ENCODE results near the gene CREG1.
A peak's percentile ranks its signal among the peaks of the same experiment; 100 is the strongest.

CREG1 gene

GRCh38 chr1:167532964-167533824 lies 20.4 kb downstream of the CREG1 start:
- FAIRE-seq, result no peak
- DNase-seq (ENCODE audit: insufficient read length, low spot score), result no peak

- DNase-seq (ENCODE audit: insufficient read length, low spot score) (no peak), FAIRE-seq (no peak)
These were observed 21.2 kb downstream of the CREG1 start for GRCh38 chr1:167532375-167532774.

DNA sequence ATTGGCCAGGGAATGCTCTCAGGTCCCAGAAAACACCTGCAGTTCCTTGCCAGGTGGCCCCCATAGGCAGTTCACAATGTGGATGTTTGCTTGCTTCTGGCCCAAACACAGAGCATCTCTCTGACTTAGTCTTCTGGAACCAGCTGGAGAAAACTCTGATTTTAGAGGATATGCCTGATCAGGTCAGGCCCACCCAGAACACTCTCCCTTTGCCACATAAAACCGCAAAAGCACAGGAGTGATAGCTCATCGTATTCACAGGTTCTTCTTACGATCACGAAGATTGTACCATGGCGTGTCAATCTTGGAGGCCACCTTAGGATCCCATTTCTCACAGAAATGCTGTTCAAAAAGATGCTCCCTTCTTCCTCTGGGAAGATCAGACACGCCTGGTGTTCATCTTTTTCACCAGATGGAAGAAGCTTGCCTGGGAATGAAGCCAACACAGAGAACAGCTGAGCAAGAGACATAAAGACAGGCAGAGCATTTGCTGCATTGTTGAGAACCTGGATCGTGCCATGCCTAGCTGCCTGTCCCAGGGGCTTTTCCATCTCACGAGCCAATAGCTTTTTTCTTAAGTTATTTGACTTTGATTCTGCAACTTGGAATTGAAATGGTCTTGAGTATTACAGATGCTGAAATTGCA lies 23.6 kb downstream of the CREG1 start:
- no peak for DNase-seq (ENCODE audit: insufficient read length, low spot score)
- FAIRE-seq, result no peak

GRCh38 chr1:167528057-167528728 lies 25.4 kb downstream of the CREG1 start:
- FAIRE-seq, result no peak
- DNase-seq (ENCODE audit: insufficient read length, low spot score), result no peak

GRCh38 chr1:167526667-167527383 lies 26.7 kb downstream of the CREG1 start:
- DNase-seq (ENCODE audit: insufficient read length, low spot score) (no peak), FAIRE-seq (no peak)

DNA sequence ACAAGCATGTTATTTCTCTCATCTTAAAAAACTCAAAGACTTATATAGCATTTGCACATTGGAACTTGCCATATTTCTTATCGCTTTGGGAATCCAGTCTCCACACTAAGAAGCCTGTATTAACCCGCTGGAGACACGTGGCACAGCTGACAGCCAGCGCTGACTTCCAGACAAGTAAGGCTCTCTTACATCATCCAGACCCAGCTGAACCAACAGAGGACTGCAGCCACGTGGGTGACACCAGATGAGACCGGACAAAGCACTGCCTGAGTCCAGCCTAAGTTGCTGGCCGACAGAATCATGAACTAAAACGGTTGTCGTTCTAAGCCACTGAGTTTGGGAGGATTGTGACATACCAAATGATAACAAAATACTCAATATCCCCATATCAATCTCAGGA lies 28.9 kb downstream of the CREG1 start:
- no peak for DNase-seq (ENCODE audit: insufficient read length, low spot score)
- no peak for FAIRE-seq

DNA sequence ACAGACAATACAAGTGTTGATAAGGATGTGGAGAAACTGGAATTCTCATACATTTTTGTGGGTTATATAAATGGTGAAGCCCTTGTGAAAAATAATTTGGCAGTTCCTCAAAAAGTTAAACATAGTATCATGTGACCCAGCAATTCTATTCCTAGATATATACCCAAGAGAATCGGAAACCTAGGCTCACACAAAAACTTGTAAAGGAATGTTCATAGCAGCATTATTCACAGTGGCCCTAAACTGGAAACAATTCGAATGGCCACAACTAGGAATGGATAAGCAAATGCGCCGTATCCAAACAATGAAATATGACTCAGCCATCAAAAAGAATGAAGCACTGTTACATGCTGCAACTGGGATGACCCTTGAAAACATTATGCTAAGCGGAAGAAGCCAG lies 31.3 kb downstream of the CREG1 start:
- DNase-seq (ENCODE audit: insufficient read length, low spot score) (no peak), FAIRE-seq (no peak)

GRCh38 chr1:167520711-167521206 lies 32.8 kb downstream of the CREG1 start:
- FAIRE-seq (no peak), DNase-seq (ENCODE audit: insufficient read length, low spot score) (no peak)

- FAIRE-seq, result no peak
- DNase-seq (ENCODE audit: insufficient read length, low spot score), result peak; percentile 27
These were observed 35.2 kb downstream of the CREG1 start, which contains the start of gene CD247 for GRCh38 chr1:167518331-167518700. Gene CD247 (minus strand): TSS chr1:167518529. CDS start chr1:167518465, 64 bp downstream.

- FAIRE-seq (no peak), DNase-seq (ENCODE audit: insufficient read length, low spot score) (no peak)
These were observed 35.8 kb downstream of the CREG1 start for GRCh38 chr1:167517535-167518330.

DNA sequence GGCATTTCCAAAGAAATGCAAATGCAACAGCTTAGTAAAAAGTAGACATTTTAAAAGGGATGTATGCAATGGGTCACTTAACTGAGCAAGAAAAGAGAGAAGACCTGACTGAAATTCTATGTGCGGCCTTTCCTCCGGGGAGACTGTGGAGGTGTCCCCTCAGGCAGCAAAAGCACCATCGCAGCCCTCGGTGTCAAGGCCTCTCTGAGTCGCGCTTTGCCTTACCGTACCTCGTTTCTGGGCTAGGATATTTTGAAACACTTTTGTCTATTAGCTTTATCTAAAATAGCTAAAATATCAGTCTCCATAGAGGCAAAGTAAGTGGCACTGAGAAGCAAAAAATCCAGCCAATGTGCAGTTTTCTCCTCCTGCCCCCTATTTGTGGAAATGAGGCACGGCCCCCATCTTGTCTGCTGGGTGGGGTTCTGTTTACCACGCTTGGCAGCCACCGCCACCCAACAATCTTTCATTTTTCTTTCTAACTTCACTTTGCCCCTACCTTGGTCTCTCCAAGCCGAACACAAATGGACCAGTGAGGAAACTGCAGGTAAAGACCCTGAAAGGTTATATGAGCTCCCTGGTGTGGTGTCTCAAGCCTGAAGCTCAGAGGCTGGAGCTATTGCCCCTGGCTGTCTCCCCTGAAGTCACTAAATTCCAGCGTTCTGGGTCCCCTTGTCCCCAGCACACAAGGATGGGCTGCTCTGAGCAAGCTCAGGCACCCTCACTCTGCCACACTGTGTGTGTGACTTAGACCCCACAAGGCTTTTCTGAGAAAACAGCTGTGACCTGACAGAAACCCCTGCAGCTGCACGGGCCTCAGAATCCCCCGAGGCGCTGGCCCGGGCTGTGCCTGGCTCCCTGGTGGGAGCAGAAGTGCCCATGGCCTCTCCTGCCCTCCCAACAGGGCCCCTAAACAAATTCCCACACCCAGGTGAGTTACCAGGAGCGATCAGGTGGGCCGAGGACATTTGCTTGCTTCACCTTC lies 36.9 kb downstream of the CREG1 start:
- DNase-seq (ENCODE audit: insufficient read length, low spot score) (no peak), FAIRE-seq (no peak)

- FAIRE-seq, result no peak
- DNase-seq (ENCODE audit: insufficient read length, low spot score), result no peak
These were observed 37.7 kb downstream of the CREG1 start for GRCh38 chr1:167515893-167516321.

GRCh38 chr1:167515461-167515860 lies 38.1 kb downstream of the CREG1 start:
- DNase-seq (ENCODE audit: insufficient read length, low spot score) (no peak), FAIRE-seq (no peak)

DNA sequence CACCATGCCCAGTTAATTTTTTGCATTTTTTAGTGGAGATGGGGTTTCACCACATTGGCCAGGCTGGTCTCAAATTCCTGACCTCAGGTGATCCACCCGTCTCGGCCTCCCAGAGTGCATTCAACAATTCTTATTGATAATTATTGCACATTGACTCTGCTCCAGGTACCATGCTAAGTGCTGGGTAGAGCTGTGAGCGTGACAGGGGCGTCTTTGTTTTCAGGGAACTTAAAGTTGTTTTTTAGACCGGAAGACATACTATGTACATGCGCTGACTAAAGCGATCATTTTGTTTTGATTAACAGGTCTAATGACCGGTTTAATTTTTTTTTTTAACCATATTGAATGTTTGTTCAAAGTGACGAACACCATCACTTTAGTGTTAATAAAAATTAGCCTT lies 39.3 kb downstream of the CREG1 start:
- DNase-seq (ENCODE audit: insufficient read length, low spot score), result no peak
- FAIRE-seq, result no peak

DNA sequence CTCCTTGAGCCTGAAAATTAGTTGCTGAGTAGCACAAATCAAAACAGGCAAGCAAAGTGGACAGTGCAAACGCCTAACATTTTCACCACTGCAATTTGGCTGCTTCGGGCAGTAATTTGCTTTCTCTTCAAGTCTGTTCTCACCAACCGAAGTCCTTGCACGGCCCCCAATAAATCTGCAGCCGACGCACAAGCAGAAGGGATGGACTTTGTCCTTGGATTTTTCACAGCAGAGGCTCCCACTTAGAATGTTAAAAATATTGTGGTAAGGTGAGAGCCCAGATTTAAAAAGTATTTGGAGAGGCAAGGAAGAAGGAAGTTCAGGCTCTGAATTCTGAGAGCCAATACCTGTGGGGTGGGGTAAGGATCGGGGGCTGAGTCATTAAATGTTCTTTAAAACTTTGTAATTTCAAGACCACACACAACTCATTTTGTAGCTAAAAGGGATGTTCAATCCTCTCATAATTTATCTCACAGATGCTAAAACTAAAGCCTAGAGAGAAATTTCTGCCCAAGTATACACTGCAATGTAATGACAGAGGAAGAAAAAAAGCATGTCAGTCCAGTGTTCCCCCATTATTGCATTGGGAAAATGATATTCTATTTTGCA lies 41.4 kb downstream of the CREG1 start:
- DNase-seq (ENCODE audit: insufficient read length, low spot score), result no peak
- FAIRE-seq, result no peak

GRCh38 chr1:167511374-167511986 lies 42.1 kb downstream of the CREG1 start:
- FAIRE-seq, result no peak
- no peak for DNase-seq (ENCODE audit: insufficient read length, low spot score)

DNA sequence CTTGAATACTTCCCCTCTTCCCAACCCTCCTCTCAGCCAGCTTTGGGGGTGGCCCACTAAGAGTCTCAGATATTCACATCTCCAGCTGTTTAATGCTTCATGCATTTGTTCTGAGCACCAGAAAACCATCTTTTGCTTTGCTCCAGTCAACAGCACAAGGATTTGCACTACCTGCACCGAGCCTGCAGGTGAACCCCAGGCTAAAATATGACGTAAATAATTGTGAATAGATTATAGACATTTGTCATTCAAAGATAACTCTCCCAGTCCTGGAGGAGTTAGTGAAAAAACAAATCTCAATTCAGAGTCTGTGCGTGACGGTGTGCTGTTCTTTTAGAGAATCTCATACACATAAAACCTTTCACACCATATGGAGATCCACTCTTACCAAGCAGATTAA lies 42.7 kb downstream of the CREG1 start:
- DNase-seq (ENCODE audit: insufficient read length, low spot score), result no peak
- FAIRE-seq, result no peak

DNA sequence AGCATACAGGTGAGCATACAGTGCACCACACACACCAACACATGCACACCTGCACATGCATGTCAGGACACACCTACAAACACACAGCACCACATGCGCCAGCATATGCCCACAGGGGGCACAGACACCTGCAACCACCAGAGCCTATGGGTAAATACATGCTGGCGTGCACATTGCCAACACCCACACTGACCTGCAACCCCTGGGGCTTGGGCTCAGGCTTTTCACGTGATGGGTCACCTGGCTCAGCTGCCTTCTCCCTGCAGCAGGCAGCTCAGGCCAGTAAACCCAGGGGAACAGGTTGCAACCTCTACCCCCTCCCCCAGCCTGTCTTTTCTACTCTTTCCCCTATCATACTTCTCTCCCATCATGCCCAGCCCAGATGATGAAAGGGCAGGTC lies 43.3 kb downstream of the CREG1 start:
- DNase-seq (ENCODE audit: insufficient read length, low spot score), result no peak
- no peak for FAIRE-seq
